GM12878 (cell line): Measurements from ENCODE around the gene DNAJC6. TPM values are rescaled to one million over a fixed set of nuclear protein-coding genes. Genes with fewer than 3 reads are reported as not detected.

Experiments used
- ATAC-seq: fragments of 200-7000 bp; cut with Tn5 transposase; 3 replicates; pipeline ENCODE4 v1.9.1; 2020; ENCODE audit warnings: mild to moderate bottlenecking, moderate library complexity
- BruUV-seq: library from RNA; stranded (reverse); fragments of 400-500 nt; replicated peaks from 2 replicates; lab custom pipeline; 2021; lab: Mats Ljungman, UMichigan
- CTCF ChIA-PET: fragments of 300-600 bp; sonication (Branson Sonifier 250); formaldehyde crosslinking; extraction: SDS; loops from one replicate; lab custom pipeline; 2021; ENCODE audit warnings: inconsistent platforms; lab: Yijun Ruan, JAX
- POLR2A ChIA-PET: fragments of 350-600 bp; formaldehyde crosslinking; extraction: SDS; loops from one replicate; lab custom pipeline; 2021; ENCODE audit warnings: inconsistent platforms; lab: Charles Lee
- RAD21 ChIA-PET: fragments of 300-600 bp; sonication (Branson Sonifier 250); formaldehyde crosslinking; loops from one replicate; lab custom pipeline; 2023; ENCODE audit warnings: antibody characterized with exemption; ENCODE audit not compliant: unreplicated experiment; lab: Charles Lee
- SMC1A ChIA-PET: fragments of 300-600 bp; sonication (Branson Sonifier 250); formaldehyde crosslinking; loops from one replicate; lab custom pipeline; 2023; ENCODE audit not compliant: unreplicated experiment, uncharacterized antibody; lab: Charles Lee
- DNase-seq: peaks from one replicate; pipeline ENCODE4 v3.0.0-alpha.2; 2011; ENCODE audit warnings: low read depth, low spot score
- FAIRE-seq: peaks from 3 replicates; lab custom pipeline; 2011; peaks lifted over from hg19 to GRCh38; lab: Jason Lieb, UNC
- H2AFZ ChIP-seq: 2 replicates; pipeline ENCODE4 v1.6.0; 2011; ENCODE audit warnings: low read depth, low read length, control low read depth; ENCODE audit not compliant: control insufficient read depth
- H3K27ac ChIP-seq: 2 replicates; pipeline ENCODE4 v1.5.1; 2011; ENCODE audit warnings: control low read depth; ENCODE audit not compliant: control insufficient read depth, insufficient read depth
- H3K27me3 ChIP-seq, 2 experiments: replicated peaks in 1 of 2; 2 replicates each; pipeline versions ENCODE4 v1.6.0 to v1.6.1; 2011; ENCODE audit warnings: low read length in 1 of 2; ENCODE audit not compliant: control insufficient read depth in 2 of 2, insufficient read depth in 2 of 2
- H3K36me3 ChIP-seq, 2 experiments: 2 replicates each; pipeline ENCODE4 v1.5.1; 2011; ENCODE audit warnings: low read length in 1 of 2; ENCODE audit not compliant: control insufficient read depth in 2 of 2, insufficient read depth in 2 of 2
- H3K4me1 ChIP-seq: 2 replicates; pipeline ENCODE4 v1.6.1; 2011; ENCODE audit warnings: mild to moderate bottlenecking, low read length, moderate library complexity, mixed read lengths; ENCODE audit not compliant: control insufficient read depth, insufficient read depth
- H3K4me2 ChIP-seq: 2 replicates; pipeline ENCODE4 v1.6.0; 2011; ENCODE audit warnings: control low read depth; ENCODE audit not compliant: control insufficient read depth, insufficient read depth
- H3K4me3 ChIP-seq: fragments of 200-600 bp; sonication (generic); 2 replicates; pipeline ENCODE4 v1.5.1; 2016
- H3K79me2 ChIP-seq: 2 replicates; pipeline ENCODE4 v1.6.0; 2011; ENCODE audit warnings: low read length; ENCODE audit not compliant: control insufficient read depth, insufficient read depth
- H3K9ac ChIP-seq: 2 replicates; pipeline ENCODE4 v1.8.0; 2011; ENCODE audit warnings: low read length, control low read depth, mixed read lengths; ENCODE audit not compliant: control insufficient read depth, insufficient read depth
- H3K9me3 ChIP-seq: replicated peaks from 3 replicates; pipeline ENCODE4 v1.5.1; 2011; ENCODE audit warnings: mild to moderate bottlenecking, low read length; ENCODE audit not compliant: control insufficient read depth, insufficient read depth
- H4K20me1 ChIP-seq: 2 replicates; pipeline ENCODE4 v1.6.0; 2011; ENCODE audit not compliant: control insufficient read depth, insufficient read depth
- BRCA1 ChIP-seq: IDR thresholded peaks from 2 replicates; pipeline ENCODE4 v1.6.1; 2011; ENCODE audit warnings: low read depth, low read length, improper control_type of control experiment
- CHD2 ChIP-seq: IDR thresholded peaks from 2 replicates; pipeline ENCODE4 v1.6.1; 2011; ENCODE audit warnings: low read depth, low read length, improper control_type of control experiment, borderline replicate concordance
- EGR1 ChIP-seq, 2 experiments: IDR thresholded peaks; 1 replicate in 1 of 2; 2 replicates in 1 of 2; pipeline ENCODE4 v1.6.1; 2011 to 2012; ENCODE audit warnings: low read depth in 2 of 2, low read length in 2 of 2, borderline replicate concordance in 1 of 2, mild to moderate bottlenecking in 1 of 2, moderate library complexity in 1 of 2
- EP300 ChIP-seq, 2 experiments: fragments of 150-350 bp in 1 of 2; IDR thresholded peaks; 2 replicates each; pipeline ENCODE4 v1.6.1; 2011 to 2012; ENCODE audit warnings: low read depth in 2 of 2, low read length in 2 of 2, borderline replicate concordance in 1 of 2, improper control_type of control experiment in 1 of 2, inconsistent platforms in 1 of 2; ENCODE audit not compliant: control insufficient read depth in 1 of 2
- MEF2B ChIP-seq: fragments of 450-650 bp; IDR thresholded peaks from 2 replicates; pipeline ENCODE4 v1.6.1; 2018; ENCODE audit warnings: mild to moderate bottlenecking, moderate library complexity; ENCODE audit not compliant: partially characterized antibody, poor library complexity, severe bottlenecking
- MTA2 ChIP-seq: fragments of 450-650 bp; IDR thresholded peaks from 2 replicates; pipeline ENCODE4 v1.6.1; 2016; ENCODE audit warnings: low read depth, mild to moderate bottlenecking, moderate library complexity
- STAT3 ChIP-seq: IDR thresholded peaks from 2 replicates; pipeline ENCODE4 v1.6.1; 2011; ENCODE audit warnings: low read depth, low read length, improper control_type of control experiment
- SUZ12 ChIP-seq: fragments of 200-600 bp; sonication (generic); IDR thresholded peaks from one replicate; pipeline ENCODE4 v1.6.1; 2018; ENCODE audit warnings: antibody characterized with exemption, mild to moderate bottlenecking; ENCODE audit not compliant: unreplicated experiment
- TAF1 ChIP-seq: IDR thresholded peaks from 2 replicates; pipeline ENCODE4 v1.6.1; 2011; ENCODE audit warnings: mild to moderate bottlenecking, low read depth, low read length, borderline replicate concordance
- WGBS: methylation state at CpG from one replicate; pipeline ENCODE4 v1.1.6; 2016; ENCODE audit warnings: low lambda C conversion rate; ENCODE audit not compliant: insufficient replicate concordance, insufficient coverage; ENCODE audit errors: missing lambda C conversion rate; 5-methylcytosine and 5-hydroxymethylcytosine counted together
- in situ Hi-C: fragments of 300-500 bp; cut with MboI; formaldehyde crosslinking; loops from 9 replicates; pipeline ENCODE4 v1.14.3; 2018; ENCODE audit warnings: mixed read lengths
- intact Hi-C: fragments of 100-400 bp; cut with micrococcal nuclease; formaldehyde crosslinking; loops from one replicate; pipeline ENCODE4 v1.14.2; 2022; ENCODE audit not compliant: unreplicated experiment
- polyA plus RNA-seq, 11 experiments: library from polyadenylated mRNA; depleted of rRNA in 4 of 11; unstranded in 6 of 11; stranded (reverse) in 5 of 11; fragments of >200 nt; fragmentation: Nextera tagmentation in 4 of 11; fragmentation: Illumina TruSeq in 1 of 11; extraction: Ambion mirVana in 4 of 11; extraction: Trizol in 1 of 11; gene quantifications; 1 replicate in 1 of 11; 2 replicates in 10 of 11; pipeline versions ENCODE4 v1.2.1 to v1.2.3, GENCODE V29; 2011 to 2016; ENCODE audit warnings: inconsistent platforms in 2 of 11, missing spikeins in 2 of 11, low read depth in 1 of 11
- total RNA-seq, 4 experiments: library from RNA; depleted of rRNA in 3 of 4; stranded (reverse); fragments of >200 nt in 3 of 4; fragmentation: Illumina TruSeq in 1 of 4; extraction: Trizol in 1 of 4; gene quantifications; 2 replicates each; pipeline versions ENCODE4 v1.2.1 to v1.2.3, GENCODE V29; 2013 to 2021
- TF ChIP-seq, protein P1 (sequence below): IDR thresholded peaks from 2 replicates; pipeline ENCODE4 v1.6.1; 2011; ENCODE audit warnings: borderline replicate concordance, low read depth, mild to moderate bottlenecking, moderate library complexity, low read length; ENCODE audit not compliant: insufficient read depth, poor library complexity, severe bottlenecking
- TF ChIP-seq, protein P2 (sequence below), 3 experiments: IDR thresholded peaks in 2 of 3; conservative IDR thresholded peaks in 1 of 3; 2 replicates each; pipeline ENCODE4 v1.5.1; 2011; ENCODE audit warnings: low read depth in 3 of 3, low read length in 3 of 3, mild to moderate bottlenecking in 3 of 3, control low read depth in 2 of 3, moderate library complexity in 2 of 3, inconsistent platforms in 1 of 3, mixed read lengths in 1 of 3; ENCODE audit not compliant: control insufficient read depth in 2 of 3, insufficient read depth in 1 of 3; ENCODE audit errors: extremely low read depth in 1 of 3
- TF ChIP-seq, protein P3 (sequence below): fragments of 450-650 bp; conservative IDR thresholded peaks from 2 replicates; pipeline ENCODE4 v1.6.1; 2017; ENCODE audit warnings: mild to moderate bottlenecking, moderate library complexity
- TF ChIP-seq, protein P4 (sequence below): fragments of 450-650 bp; IDR thresholded peaks from 2 replicates; pipeline ENCODE4 v1.6.1; 2016; ENCODE audit warnings: mild to moderate bottlenecking

DNAJC6 gene
- total and polyA plus RNA-seq, 10 of the 15 experiments (the other 5 are each of a cell fraction or from before 2014, with no cell fraction given) = 0.08 to 4.3 (median 2.7) TPM

DNA sequence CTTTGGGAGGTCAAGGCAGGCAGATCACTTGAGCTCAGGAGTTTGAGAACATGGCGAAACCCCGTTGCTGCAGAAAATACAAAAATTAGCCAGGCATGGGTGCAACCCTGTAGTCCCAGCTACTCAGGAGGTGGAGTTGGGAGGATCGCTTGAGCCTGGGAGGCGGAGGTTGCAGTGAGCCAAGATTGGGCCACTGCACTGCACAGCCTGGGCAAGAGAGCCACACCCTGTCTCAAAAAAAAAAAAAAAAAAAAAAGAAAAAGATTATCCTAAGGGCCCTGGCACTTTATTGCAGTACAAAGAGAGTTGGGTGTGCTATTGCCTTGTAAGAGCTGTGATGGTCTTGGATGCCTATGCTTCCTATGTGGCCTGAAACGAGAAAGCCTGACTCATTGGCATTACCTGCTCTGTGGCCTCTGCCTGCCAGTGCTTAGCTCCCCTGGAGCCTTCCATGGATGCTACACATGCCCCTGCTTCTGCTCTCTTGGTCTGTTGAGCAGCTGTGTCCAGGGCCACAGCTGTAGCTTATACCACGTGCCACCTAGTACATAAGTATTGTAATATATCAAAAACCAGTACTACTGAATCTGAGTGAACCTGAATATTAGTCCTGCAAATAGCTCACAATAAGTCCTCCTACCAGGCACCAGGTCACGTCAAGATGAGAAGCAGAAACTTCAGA, 45.8 kb downstream of the DNAJC6 start:
- CTCF ChIA-PET = interaction anchor here (1.3 kb wide), 2 partner anchors 16 to 119 kb away, joined by 4 read pairs; no protein-coding TSS in a partner anchor
- no peak for FAIRE-seq
- no peak overlapping the region for H3K4me2 ChIP-seq
- WGBS = 41% methylated on average over 7 of the region's 7 CpGs
- H3K27me3 ChIP-seq = no peaks in the 10 kb centered on the region
- no peaks in the 10 kb centered on the region for H3K9me3 ChIP-seq
- no peak overlapping the region for H3K27ac ChIP-seq
- no peaks in the 10 kb centered on the region for H4K20me1 ChIP-seq
- no peak for DNase-seq
- H3K36me3 ChIP-seq = no peaks in the 10 kb centered on the region
- TF ChIP-seq BRCA1 (no peak), EGR1 (IDR thresholded peaks at IDR 0.05; ENCODE audit: borderline replicate concordance in 1 of 2, low read depth in 2 of 2, low read length in 2 of 2) (no peak), STAT3 (no peak), CHD2 (no peak), MTA2 (no peak), SUZ12 (no peak), EP300 (IDR thresholded peaks at IDR 0.05; ENCODE audit: borderline replicate concordance in 1 of 2, control insufficient read depth in 1 of 2, low read depth in 2 of 2, low read length in 2 of 2) (no peak), MEF2B (no peak), TAF1 (no peak)
- TF ChIP-seq, protein P1, sequence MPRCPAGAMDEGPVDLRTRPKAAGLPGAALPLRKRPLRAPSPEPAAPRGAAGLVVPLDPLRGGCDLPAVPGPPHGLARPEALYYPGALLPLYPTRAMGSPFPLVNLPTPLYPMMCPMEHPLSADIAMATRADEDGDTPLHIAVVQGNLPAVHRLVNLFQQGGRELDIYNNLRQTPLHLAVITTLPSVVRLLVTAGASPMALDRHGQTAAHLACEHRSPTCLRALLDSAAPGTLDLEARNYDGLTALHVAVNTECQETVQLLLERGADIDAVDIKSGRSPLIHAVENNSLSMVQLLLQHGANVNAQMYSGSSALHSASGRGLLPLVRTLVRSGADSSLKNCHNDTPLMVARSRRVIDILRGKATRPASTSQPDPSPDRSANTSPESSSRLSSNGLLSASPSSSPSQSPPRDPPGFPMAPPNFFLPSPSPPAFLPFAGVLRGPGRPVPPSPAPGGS = no peak
- TF ChIP-seq, protein P2, sequence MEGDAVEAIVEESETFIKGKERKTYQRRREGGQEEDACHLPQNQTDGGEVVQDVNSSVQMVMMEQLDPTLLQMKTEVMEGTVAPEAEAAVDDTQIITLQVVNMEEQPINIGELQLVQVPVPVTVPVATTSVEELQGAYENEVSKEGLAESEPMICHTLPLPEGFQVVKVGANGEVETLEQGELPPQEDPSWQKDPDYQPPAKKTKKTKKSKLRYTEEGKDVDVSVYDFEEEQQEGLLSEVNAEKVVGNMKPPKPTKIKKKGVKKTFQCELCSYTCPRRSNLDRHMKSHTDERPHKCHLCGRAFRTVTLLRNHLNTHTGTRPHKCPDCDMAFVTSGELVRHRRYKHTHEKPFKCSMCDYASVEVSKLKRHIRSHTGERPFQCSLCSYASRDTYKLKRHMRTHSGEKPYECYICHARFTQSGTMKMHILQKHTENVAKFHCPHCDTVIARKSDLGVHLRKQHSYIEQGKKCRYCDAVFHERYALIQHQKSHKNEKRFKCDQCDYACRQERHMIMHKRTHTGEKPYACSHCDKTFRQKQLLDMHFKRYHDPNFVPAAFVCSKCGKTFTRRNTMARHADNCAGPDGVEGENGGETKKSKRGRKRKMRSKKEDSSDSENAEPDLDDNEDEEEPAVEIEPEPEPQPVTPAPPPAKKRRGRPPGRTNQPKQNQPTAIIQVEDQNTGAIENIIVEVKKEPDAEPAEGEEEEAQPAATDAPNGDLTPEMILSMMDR (IDR thresholded peaks at IDR 0.05 in 2 of 3, conservative IDR thresholded peaks at IDR 0.05 in 1 of 3; ENCODE audit: control insufficient read depth in 2 of 3, extremely low read depth in 1 of 3, insufficient read depth in 1 of 3, low read depth in 3 of 3, low read length in 3 of 3) = no peak
- TF ChIP-seq, protein P3, sequence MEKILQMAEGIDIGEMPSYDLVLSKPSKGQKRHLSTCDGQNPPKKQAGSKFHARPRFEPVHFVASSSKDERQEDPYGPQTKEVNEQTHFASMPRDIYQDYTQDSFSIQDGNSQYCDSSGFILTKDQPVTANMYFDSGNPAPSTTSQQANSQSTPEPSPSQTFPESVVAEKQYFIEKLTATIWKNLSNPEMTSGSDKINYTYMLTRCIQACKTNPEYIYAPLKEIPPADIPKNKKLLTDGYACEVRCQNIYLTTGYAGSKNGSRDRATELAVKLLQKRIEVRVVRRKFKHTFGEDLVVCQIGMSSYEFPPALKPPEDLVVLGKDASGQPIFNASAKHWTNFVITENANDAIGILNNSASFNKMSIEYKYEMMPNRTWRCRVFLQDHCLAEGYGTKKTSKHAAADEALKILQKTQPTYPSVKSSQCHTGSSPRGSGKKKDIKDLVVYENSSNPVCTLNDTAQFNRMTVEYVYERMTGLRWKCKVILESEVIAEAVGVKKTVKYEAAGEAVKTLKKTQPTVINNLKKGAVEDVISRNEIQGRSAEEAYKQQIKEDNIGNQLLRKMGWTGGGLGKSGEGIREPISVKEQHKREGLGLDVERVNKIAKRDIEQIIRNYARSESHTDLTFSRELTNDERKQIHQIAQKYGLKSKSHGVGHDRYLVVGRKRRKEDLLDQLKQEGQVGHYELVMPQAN = no peak
- TF ChIP-seq, protein P4, sequence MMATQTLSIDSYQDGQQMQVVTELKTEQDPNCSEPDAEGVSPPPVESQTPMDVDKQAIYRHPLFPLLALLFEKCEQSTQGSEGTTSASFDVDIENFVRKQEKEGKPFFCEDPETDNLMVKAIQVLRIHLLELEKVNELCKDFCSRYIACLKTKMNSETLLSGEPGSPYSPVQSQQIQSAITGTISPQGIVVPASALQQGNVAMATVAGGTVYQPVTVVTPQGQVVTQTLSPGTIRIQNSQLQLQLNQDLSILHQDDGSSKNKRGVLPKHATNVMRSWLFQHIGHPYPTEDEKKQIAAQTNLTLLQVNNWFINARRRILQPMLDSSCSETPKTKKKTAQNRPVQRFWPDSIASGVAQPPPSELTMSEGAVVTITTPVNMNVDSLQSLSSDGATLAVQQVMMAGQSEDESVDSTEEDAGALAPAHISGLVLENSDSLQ = no peak
- RAD21 ChIA-PET = no interaction called here
- SMC1A ChIA-PET = interaction anchor here (0.6 to 1.1 kb wide), 2 partner anchors 14 to 1403 kb away, joined by 3 read pairs; no protein-coding TSS in a partner anchor
- intact Hi-C loops = no loop called here
- ATAC-seq = no peak
- H3K9ac ChIP-seq = no peak overlapping the region
- H3K4me1 ChIP-seq = no peaks in the 10 kb centered on the region
- H3K79me2 ChIP-seq = no peaks in the 10 kb centered on the region
- BruUV-seq = no TSS peak
- no peak overlapping the region for H2AFZ ChIP-seq
- H3K4me3 ChIP-seq = no peak overlapping the region
- in situ Hi-C loops = no loop called here
- POLR2A ChIA-PET = interaction anchor here (0.6 kb wide), 1 partner anchor 89 kb away, joined by 5 read pairs; no protein-coding TSS in a partner anchor
